B cell (primary cell): Measurements from ENCODE around the gene PDZD4. TPM values are rescaled to one million over a fixed set of nuclear protein-coding genes. Genes with fewer than 3 reads are reported as not detected.

Experiments
- ATAC-seq: fragments of 200-7000 bp; cut with Tn5 transposase; one replicate; pipeline ENCODE4 v1.10.0; 2021; ENCODE audit warnings: low read depth, mild to moderate bottlenecking, moderate number of reproducible peaks, moderate library complexity
- CTCF ChIA-PET: fragments of 350-600 bp; sonication (Branson Sonifier 250); formaldehyde crosslinking; loops from one replicate; lab custom pipeline; 2021; ENCODE audit warnings: antibody characterized with exemption, inconsistent platforms; lab: Charles Lee
- POLR2A ChIA-PET: fragments of 350-600 bp; sonication (Branson Sonifier 250); formaldehyde crosslinking; loops from one replicate; lab custom pipeline; 2021; ENCODE audit warnings: antibody characterized with exemption; lab: Charles Lee
- DNase-seq: peaks from one replicate; pipeline ENCODE4 v3.0.0; 2013
- H2AFZ ChIP-seq: 2 replicates; pipeline ENCODE4 v1.6.1; 2012; ENCODE audit warnings: mild to moderate bottlenecking, low read depth, low read length; ENCODE audit not compliant: insufficient read depth, poor library complexity, severe bottlenecking
- H3K27ac ChIP-seq, 2 donors: 1 replicate in 1 of 2; 2 replicates in 1 of 2; pipeline ENCODE4 v1.5.1; 2012 to 2013; ENCODE audit warnings: low read length in 2 of 2, mild to moderate bottlenecking in 2 of 2, moderate library complexity in 1 of 2
- H3K27me3 ChIP-seq, 4 experiments: fragments of 200-600 bp in 1 of 4; sonication (generic) in 1 of 4; replicated peaks in 1 of 4; 1 replicate in 2 of 4; 2 replicates in 2 of 4; pipeline versions ENCODE4 v1.6.1 to v1.7.0; 2013 to 2016; ENCODE audit warnings: low read length in 3 of 4, mild to moderate bottlenecking in 2 of 4, mixed read lengths in 1 of 4, moderate library complexity in 1 of 4; ENCODE audit not compliant: insufficient read depth in 4 of 4, control insufficient read depth in 3 of 4; ENCODE audit errors: control extremely low read depth in 1 of 4
- H3K36me3 ChIP-seq, 2 experiments: replicated peaks in 1 of 2; 1 replicate in 1 of 2; 2 replicates in 1 of 2; pipeline versions ENCODE4 v1.6.1 to v1.7.1; 2013; ENCODE audit warnings: low read length in 1 of 2; ENCODE audit not compliant: insufficient read depth in 2 of 2, control insufficient read depth in 1 of 2; ENCODE audit errors: control extremely low read depth in 1 of 2, extremely low read depth in 1 of 2
- H3K4me1 ChIP-seq, 2 donors: fragments of 200-600 bp in 1 of 2; sonication (generic) in 1 of 2; 1 replicate in 1 of 2; 2 replicates in 1 of 2; pipeline versions ENCODE4 v1.5.1 to v1.6.1; 2013 to 2017; ENCODE audit warnings: low read length in 2 of 2; ENCODE audit not compliant: control insufficient read depth in 2 of 2, insufficient read depth in 2 of 2
- H3K4me2 ChIP-seq: replicated peaks from 2 replicates; pipeline ENCODE3; 2012; ENCODE audit warnings: mild to moderate bottlenecking, low read depth, low read length; ENCODE audit not compliant: poor library complexity, severe bottlenecking
- H3K4me3 ChIP-seq, 5 experiments: fragments of 200-600 bp in 1 of 5; sonication (generic) in 1 of 5; 1 replicate in 3 of 5; 2 replicates in 2 of 5; pipeline versions ENCODE4 v1.5.1 to v1.7.0; 2011 to 2016; ENCODE audit warnings: low read length in 4 of 5, mild to moderate bottlenecking in 4 of 5, low read depth in 2 of 5, control low read depth in 1 of 5, moderate library complexity in 1 of 5; ENCODE audit not compliant: insufficient read depth in 1 of 5; ENCODE audit errors: control extremely low read depth in 1 of 5, extremely low read depth in 1 of 5
- H3K79me2 ChIP-seq: fragments of 200-600 bp; sonication (generic); one replicate; pipeline ENCODE4 v1.6.0; 2016; ENCODE audit warnings: low read length; ENCODE audit not compliant: control insufficient read depth, insufficient read depth
- H3K9ac ChIP-seq: fragments of 200-600 bp; sonication (generic); 2 replicates; pipeline ENCODE4 v1.6.1; 2017; ENCODE audit warnings: mild to moderate bottlenecking, low read length, moderate library complexity
- H3K9me3 ChIP-seq, 3 donors: one replicate each; pipeline versions ENCODE4 v1.6.1 to v1.7.1; 2013; ENCODE audit warnings: low read length in 2 of 3; ENCODE audit not compliant: control insufficient read depth in 2 of 3, insufficient read depth in 1 of 3; ENCODE audit errors: control extremely low read depth in 1 of 3
- H4K20me1 ChIP-seq: 2 replicates; pipeline ENCODE4 v1.6.0; 2012; ENCODE audit warnings: mild to moderate bottlenecking, low read length; ENCODE audit not compliant: insufficient read depth, control insufficient read depth, poor library complexity, severe bottlenecking
- H3K27ac Mint-ChIP-seq: one replicate; pipeline ENCODE4 v1.8.0; 2021; ENCODE audit warnings: mixed read lengths
- H3K27me3 Mint-ChIP-seq: one replicate; pipeline ENCODE4 v1.8.0; 2021; ENCODE audit warnings: mixed read lengths
- H3K4me1 Mint-ChIP-seq: one replicate; pipeline ENCODE4 v1.8.0; 2021; ENCODE audit warnings: mixed read lengths
- H3K4me3 Mint-ChIP-seq: one replicate; pipeline ENCODE4 v1.8.0; 2021; ENCODE audit warnings: mixed read lengths
- H3K9me3 Mint-ChIP-seq: one replicate; pipeline ENCODE4 v1.8.0; 2022; ENCODE audit warnings: mixed read lengths; ENCODE audit not compliant: insufficient read depth
- EZH2 ChIP-seq: IDR thresholded peaks from 2 replicates; pipeline ENCODE4 v1.6.1; 2012; ENCODE audit warnings: borderline replicate concordance, low read depth, mild to moderate bottlenecking, moderate library complexity, low read length; ENCODE audit not compliant: insufficient read depth, poor library complexity, severe bottlenecking
- whole genome bisulfite sequencing: methylation state at CpG from one replicate; pipeline ENCODE4 v1.1.5; 2013; ENCODE audit warnings: missing lambda C conversion rate; ENCODE audit not compliant: insufficient coverage; 5-methylcytosine and 5-hydroxymethylcytosine counted together
- intact Hi-C: fragments of 100-400 bp; cut with micrococcal nuclease; formaldehyde crosslinking; loops from one replicate; pipeline ENCODE4 v1.10.0; 2022
- polyA plus RNA-seq: library from polyadenylated mRNA; depleted of rRNA; stranded (reverse); fragments of >200 nt; gene quantifications from 2 replicates; pipeline ENCODE4 v1.2.3, GENCODE V29; 2012
- total RNA-seq, 2 donors: library from RNA; stranded (reverse); fragments of 120-200 nt in 1 of 2; gene quantifications; 1 replicate in 1 of 2; 2 replicates in 1 of 2; pipeline versions ENCODE4 v1.2.3 to v1.2.4, GENCODE V29; 2013 to 2022
- TF ChIP-seq, protein P1 (sequence below): fragments of 200-600 bp; IDR thresholded peaks from one replicate; pipeline ENCODE4 v1.8.0; 2022; ENCODE audit warnings: antibody characterized with exemption, mild to moderate bottlenecking

The PDZD4 gene
- total and polyA plus RNA-seq, 2 donors (not counting 1 experiment from before 2014, with no cell fraction given) = 0.36 TPM; not detected in 1

DNA sequence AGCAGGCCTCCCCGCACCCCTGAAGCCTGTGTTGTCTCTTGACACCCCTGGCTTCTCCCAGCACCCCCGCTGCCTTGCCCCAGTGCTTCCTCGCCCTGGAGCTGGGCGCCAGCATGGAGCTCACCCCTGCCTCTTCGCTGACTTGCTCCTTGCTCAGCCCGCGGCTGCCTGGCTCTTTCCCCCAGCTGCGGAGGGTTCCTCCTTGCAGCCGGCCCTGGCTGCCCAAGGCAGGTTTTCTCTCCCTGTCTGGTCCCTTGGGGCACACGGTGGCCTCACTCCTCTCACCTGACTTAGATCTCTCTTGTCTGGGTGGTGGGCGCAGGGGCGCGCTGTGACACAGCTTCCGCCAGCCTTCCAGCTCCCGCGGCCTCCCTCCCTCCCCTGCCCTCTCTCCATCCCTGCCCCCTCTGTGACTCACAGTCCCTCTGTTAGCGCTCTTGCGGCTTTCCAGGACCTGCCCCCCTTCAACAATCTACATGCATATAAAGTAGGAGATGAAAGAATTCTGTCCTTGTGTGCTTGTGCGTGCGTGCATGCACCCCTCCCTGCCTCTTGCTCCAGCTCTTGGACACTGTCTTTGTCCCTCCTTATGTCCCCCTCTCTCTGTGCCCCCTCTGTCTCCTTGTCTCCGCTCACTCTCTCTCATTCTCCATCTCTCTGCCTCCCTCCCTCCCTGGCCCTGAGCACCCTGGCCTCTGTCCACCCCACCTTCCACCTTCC, 64.1 kb downstream of the PDZD4 start:
- no peak overlapping the region for H3K4me3 Mint-ChIP-seq
- DNase-seq (no peak), ATAC-seq (peak; percentile 36)
- no peaks in the 10 kb centered on the region for H3K9me3 Mint-ChIP-seq
- H3K9ac ChIP-seq = no peak overlapping the region
- no peak overlapping the region for H3K27ac ChIP-seq
- no peaks in the 10 kb centered on the region for H4K20me1 ChIP-seq
- WGBS = 23% methylated on average over 7 of the region's 21 CpGs
- no peaks in the 10 kb centered on the region for H3K9me3 ChIP-seq
- ChIA-PET CTCF (interaction anchor here (0.6 to 2.6 kb wide), 2 partner anchors 126 to 181 kb away, joined by 4 to 10 read pairs; no protein-coding TSS in a partner anchor), POLR2A (interaction anchor here (0.7 kb wide), 1 partner anchor 181 kb away, joined by 4 read pairs; no protein-coding TSS in a partner anchor)
- no peaks in the 10 kb centered on the region for H3K36me3 ChIP-seq
- H3K27ac Mint-ChIP-seq = peak overlapping the region; percentile 53
- intact Hi-C loops = no loop called here
- H3K27me3 Mint-ChIP-seq = no peaks in the 10 kb centered on the region
- no peaks in the 10 kb centered on the region for H3K79me2 ChIP-seq
- H3K4me1 Mint-ChIP-seq = peaks cover 14% of the 10 kb centered on the region
- peak overlapping the region; percentile 28 for H3K4me2 ChIP-seq
- H3K27me3 ChIP-seq = no peaks in the 10 kb centered on the region
- TF ChIP-seq, protein P1, sequence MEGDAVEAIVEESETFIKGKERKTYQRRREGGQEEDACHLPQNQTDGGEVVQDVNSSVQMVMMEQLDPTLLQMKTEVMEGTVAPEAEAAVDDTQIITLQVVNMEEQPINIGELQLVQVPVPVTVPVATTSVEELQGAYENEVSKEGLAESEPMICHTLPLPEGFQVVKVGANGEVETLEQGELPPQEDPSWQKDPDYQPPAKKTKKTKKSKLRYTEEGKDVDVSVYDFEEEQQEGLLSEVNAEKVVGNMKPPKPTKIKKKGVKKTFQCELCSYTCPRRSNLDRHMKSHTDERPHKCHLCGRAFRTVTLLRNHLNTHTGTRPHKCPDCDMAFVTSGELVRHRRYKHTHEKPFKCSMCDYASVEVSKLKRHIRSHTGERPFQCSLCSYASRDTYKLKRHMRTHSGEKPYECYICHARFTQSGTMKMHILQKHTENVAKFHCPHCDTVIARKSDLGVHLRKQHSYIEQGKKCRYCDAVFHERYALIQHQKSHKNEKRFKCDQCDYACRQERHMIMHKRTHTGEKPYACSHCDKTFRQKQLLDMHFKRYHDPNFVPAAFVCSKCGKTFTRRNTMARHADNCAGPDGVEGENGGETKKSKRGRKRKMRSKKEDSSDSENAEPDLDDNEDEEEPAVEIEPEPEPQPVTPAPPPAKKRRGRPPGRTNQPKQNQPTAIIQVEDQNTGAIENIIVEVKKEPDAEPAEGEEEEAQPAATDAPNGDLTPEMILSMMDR = no peak
- TF ChIP-seq EZH2 = no peak
- H2AFZ ChIP-seq = no peak overlapping the region
- H3K4me1 ChIP-seq = peaks cover 0 to 18% of the 10 kb centered on the region in 2 donors
- H3K4me3 ChIP-seq = no peak overlapping the region
